ENCODE measurements around the gene H2AZ1.
"Not testable (repeated sequence)": the region's sequence is repeated elsewhere in the genome, so short reads cannot be mapped to it uniquely, and the experiment has no call there.

The H2AZ1 gene

DNA sequence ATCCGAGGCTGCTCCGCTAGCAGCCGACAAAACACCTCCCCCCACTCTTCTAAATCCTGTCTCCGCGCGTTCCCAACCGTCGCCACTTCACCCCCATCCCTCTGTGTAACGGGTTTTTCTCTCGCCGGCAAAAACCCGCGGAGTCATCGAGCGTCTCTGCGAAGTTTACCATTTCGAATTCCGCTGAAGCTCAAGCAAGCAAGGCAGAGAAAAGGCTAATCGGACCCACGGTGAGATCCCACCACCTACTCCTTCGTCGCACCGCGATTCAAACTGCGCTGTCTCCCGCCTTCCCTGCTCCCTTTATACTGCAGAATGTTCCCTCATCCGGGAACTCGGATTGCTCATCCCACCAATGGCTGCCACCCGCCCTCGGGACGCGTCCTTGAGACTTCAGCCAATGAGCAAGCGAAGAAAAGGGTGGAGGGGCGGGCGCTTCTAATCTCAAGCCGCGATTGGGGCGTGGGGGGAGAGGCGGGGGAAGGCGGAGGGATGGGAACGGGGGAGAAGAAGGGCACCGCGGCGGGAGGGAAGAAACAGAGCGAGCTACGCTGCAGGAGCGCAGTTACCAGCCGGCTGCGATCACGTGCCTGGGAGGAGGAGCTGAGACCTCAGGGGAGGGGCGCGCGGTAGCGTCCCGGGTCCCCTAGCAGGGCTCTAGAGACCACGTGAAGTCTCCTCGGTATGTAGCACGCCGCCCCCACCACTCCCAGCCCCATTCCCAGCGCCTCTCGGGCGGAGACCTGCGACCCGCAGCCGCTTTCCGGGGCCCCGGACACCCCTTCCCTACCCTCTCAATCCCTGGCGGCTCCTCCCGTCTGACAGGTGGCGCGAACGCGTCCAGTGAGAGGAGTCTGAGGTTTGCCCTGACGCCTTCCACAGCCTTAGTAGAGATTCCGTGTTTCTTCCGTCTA, at the start of gene H2AZ1:
TSS of gene H2AZ1 (minus strand) at position 277 of the 914 bp plus-strand sequence. CDS start at position 172, 105 bp downstream.
- peak; percentile 96 to 97 for DNase-seq

DNA sequence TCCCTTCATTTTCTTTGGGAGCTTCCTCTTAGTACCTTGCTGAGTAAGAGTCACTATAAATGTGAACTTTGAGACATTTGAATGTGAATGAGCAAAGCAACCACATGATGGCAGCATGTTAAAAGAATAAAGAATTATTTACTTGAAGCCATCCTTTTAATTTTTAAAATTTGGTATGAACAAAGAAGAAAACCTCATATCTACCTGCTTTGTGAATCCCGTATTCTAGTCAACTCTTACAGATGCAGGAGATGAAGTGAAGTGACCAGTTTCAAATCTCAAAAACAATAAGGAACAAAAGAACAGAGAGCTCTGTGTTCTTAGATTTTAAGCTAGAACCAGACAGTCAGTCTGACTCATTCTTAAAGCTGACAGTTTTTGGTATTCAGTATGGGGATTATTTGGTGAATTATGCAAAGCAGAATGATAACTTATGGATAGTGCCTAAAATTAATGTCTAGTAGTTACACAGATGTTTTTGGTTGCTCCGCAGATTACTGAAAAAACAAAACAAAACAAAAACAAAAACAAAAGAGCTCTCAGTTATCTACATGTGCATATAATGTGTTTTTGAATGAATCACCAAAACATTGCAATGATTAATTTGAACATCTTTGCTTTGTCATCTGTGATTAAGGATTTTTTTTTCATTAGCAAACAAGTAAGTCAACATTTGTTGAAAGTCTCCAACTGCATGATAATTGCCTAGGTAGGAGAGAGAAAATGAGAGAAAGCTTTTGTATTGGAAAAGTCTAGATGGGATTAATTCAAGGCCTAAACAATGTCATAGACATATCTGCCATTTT, 48.2 kb upstream of the H2AZ1 start:
- DNase-seq = no peak

- no peak for DNase-seq
Measured at GRCh38 chr4:99991741-99992140, 41.7 kb upstream of the H2AZ1 start.

- DNase-seq = no peak
Measured at GRCh38 chr4:99987681-99988080, 37.6 kb upstream of the H2AZ1 start.

DNA sequence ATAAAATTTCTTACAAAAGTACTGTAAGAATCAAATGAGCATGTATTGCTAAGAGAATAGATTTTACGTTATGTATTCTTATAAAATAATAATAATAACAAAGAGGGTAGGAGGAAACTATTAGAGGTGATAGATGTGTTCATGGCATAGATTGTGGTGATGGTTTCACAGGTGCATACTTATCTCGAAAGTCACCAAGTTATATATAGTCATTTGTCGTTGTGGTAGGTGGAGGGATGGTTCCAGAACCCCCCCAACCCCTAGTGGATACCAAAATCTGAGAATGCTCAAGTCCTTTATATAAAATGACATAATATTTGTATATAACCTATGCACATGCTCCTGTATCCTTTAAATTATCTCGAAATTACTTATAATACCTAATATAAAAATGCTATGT, 36.7 kb upstream of the H2AZ1 start:
- DNase-seq = no peak

GRCh38 chr4:99983289-99983943, 33.3 kb upstream of the H2AZ1 start:
- DNase-seq = no peak

DNA sequence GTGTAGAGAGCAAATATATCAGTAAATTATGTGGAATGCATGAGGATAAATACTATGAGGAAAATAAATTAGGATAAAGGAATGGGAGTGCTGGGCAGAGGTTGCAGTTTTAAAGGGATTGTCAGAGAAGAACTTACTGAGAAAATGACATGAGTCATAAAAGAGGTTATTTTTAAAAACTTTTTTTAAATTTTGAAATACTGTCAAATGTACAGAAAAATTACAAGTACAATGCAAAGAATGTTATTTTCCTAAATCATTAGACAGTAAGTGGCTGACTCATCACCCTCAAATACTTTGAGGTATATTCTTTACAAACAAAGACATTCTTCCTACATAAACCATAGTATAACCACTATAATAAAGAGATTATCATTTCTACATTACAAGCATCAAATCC, 29.8 kb upstream of the H2AZ1 start:
- DNase-seq = no peak

DNA sequence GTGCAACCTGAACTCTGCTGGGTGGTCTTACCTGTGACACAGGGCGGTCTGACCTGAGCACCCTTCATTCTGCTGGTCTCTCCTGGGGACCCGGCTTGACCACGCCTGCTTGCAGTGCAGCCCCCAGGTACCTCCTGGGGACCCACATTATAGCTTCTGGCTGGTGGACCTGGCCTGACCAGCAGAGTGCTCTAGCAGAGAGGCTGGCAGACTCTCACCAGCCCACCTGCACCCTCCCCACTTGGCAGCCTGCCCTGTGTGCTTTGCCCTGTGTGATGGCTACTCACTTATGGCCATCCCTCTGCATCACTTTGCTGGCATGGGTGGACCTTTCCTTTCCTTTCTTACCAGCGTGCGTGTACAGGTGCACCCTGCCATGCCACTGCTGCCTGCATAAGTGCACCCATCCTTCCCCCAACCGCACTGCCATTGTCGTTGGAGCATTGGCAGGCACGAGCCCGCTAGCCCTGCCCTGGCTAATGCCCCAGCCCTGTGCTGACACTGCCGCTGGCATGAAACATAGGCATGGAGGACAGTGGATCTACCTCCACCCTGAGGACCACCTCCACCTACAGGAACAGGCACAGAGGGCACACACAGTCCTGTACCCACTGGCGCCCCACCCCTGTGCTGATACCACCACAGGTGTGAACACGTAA, 21.5 kb upstream of the H2AZ1 start:
- DNase-seq = no peak

GRCh38 chr4:99968330-99968729, 18.3 kb upstream of the H2AZ1 start:
- no peak for DNase-seq

DNA sequence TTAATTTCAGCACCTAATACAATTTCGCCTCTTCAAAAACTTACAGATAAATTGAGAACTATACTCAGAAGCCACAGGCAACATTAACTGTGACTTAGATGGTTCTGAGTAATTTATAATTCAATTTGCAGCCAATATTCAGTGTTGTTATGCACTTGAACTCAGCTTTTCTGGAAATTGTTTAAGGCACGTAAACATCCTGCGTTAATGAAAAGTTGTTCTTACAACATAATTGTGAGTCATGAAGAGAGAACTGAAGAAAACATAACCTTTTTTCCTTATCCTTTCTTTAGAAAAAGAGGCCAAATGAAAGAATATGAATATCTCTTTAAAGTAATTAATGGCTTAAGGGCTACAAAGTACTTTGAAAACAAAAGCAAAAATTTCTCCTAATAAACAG, 16.6 kb upstream of the H2AZ1 start:
- DNase-seq = no peak

GRCh38 chr4:99965674-99966350, 15.7 kb upstream of the H2AZ1 start:
- DNase-seq = no peak

DNA sequence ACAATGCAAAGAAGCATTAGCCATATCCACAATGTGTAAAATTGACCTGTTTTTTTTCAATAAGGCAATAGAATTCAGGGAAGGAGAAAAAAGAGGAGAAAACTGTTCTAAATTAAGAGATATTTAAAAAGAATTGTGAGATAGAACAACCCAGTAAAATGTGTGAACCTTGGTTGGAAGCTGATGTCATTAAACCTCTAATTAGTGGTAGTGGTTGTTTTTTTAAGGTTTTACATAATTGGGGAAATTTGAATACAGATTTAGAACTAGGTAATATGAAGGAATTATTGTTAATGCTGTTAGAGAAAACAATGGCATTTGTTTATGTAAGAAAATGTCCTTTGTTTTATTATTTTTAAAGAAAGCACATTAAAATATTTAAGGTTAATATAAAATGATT, 15.1 kb upstream of the H2AZ1 start:
- DNase-seq = no peak

GRCh38 chr4:99961711-99962110, 11.6 kb upstream of the H2AZ1 start:
- no peak for DNase-seq

DNA sequence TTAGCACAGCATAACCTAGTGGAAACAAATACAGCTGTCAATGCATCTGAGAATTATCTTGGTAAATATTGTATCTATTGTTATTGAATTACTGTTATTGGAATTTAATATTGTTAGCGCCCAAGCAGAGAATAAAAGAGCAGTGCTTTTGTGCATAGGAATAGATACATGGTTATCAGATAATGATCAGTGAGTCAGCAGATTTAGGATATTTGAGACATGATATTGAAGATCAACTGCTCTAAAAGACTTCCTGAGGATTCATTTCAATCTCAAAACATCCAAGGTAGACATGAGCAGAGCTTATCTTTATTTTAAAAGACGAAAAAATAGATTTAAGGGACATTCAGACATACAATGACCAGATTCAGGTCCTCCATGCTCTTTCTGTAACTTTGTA, 10.6 kb upstream of the H2AZ1 start:
- DNase-seq = no peak

- DNase-seq = not testable (repeated sequence)
Measured at GRCh38 chr4:99958207-99958606, 8.1 kb upstream of the H2AZ1 start.

GRCh38 chr4:99950913-99951254, 809 bp upstream of the H2AZ1 start:
- no peak for DNase-seq

DNA sequence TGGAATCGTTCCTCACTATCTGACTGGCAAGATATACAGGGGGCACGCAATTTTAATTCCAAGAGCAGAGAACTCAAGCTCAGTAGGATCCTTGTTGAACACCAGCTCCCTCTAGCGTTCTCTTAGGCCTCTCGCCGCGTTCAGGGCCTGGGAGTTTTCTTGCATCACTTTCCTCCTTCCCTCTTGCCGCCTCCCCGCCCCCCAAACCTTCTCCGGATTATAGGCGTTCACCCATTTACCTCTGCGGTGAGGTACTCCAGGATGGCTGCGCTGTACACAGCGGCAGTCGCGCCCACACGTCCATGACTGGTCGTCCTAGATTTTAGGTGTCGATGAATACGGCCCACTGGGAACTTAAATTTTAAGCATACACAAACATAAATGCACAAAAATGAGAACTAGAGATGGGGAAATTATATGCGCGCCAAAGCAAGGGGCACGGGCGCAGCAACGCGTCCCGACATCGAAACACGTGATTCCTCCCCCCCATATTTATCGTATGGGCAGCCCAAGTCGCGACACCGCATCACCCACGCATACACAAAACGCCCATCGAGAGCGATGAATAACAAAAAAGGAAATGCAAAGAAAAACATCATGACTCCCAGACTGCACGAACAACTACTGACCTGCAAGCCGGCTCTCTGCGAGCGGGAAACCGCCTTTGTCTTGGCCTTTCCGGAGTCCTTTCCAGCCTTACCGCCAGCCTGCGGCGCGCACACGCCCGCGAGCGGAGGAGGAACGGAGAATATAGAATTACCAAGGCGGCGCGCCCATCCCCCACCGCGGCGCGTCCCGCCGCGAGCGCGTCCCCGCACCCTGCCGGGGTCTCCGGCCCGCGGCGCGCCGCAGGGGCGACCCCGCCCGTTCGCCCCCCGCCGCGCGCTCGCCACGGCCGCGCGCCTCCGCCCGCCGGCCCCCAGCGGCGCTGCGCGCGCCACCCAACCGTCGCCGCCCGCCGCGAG, 759 bp downstream of the H2AZ1 start:
- peak; percentile 80 to 88 for DNase-seq

DNA sequence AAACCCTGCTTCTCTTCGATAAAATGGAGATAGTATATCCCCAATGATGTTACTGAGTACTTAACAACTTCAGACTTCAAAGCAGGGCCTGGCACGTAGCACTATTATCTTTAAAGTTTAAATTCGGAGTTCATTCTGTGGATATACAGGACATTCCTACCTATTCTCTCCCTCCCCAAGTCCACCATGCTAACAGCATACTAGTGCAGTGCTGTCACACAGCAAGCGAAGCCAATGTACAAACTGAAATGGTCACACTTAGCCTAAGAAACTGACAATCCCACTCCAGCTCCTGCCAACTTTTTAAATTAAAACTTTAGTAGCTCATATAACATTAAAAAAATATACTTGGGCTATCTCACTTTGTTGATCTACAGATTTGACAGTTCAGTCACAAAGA, 2.5 kb downstream of the H2AZ1 start:
- DNase-seq = no peak

DNA sequence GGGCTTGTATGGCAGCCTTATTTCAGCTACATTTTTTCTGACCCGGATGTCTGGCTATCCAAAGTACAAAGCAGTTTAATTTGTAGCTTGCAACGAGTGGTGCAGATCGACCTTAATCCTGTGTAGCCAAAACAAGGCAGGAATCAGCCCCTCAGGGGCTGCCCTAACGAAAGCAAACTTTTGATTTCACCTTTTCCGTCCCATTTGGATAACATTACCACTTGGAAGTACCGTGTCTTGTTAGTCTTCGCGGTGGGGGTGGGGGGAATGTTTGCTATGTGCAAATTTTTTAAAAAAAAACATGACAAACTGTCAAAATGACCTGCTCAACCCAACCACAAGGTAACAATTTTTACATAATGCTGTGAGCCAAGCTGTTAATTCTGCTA, 2.9 kb downstream of the H2AZ1 start:
- DNase-seq = no peak

- DNase-seq = peak; percentile 74 to 80
Measured at GRCh38 chr4:99946356-99947189, 3.5 kb downstream of the H2AZ1 start, which contains the start of gene DNAJB14. Gene DNAJB14, minus strand, starts transcription at chr4:99946618. Its CDS starts 47 bp downstream, at chr4:99946571.
